K562 (cell line): ENCODE measurements around the gene PIP4K2A. TPM values are rescaled to one million over a fixed set of nuclear protein-coding genes. Genes with fewer than 3 reads are reported as not detected.

Experiments
- ARID1B ChIP-seq: fragments of 450-650 bp; IDR thresholded peaks from 2 replicates; pipeline ENCODE4 v1.6.1; 2016; ENCODE audit warnings: antibody characterized with exemption, mild to moderate bottlenecking, inconsistent platforms
- ARID2 ChIP-seq: fragments of 450-650 bp; IDR thresholded peaks from 2 replicates; pipeline ENCODE4 v1.6.1; 2017; ENCODE audit warnings: antibody characterized with exemption, mild to moderate bottlenecking
- CBFA2T2 ChIP-seq: fragments of 450-650 bp; conservative IDR thresholded peaks from 2 replicates; pipeline ENCODE4 v1.6.1; 2017; ENCODE audit warnings: mild to moderate bottlenecking
- CBFB ChIP-seq: sonication (generic); formaldehyde crosslinking; IDR thresholded peaks from 2 replicates; pipeline ENCODE4 v1.4.0; 2020; ENCODE audit warnings: mild to moderate bottlenecking, missing genetic modification reagents
- CEBPB ChIP-seq: fragments of 450-650 bp; IDR thresholded peaks from 2 replicates; pipeline ENCODE4 v1.6.1; 2016; ENCODE audit warnings: missing genetic modification characterization, missing compliant biosample characterization
- ELF4 ChIP-seq: fragments of 450-650 bp; formaldehyde crosslinking; IDR thresholded peaks from 2 replicates; pipeline ENCODE4 v1.4.0; 2022; ENCODE audit warnings: missing genetic modification characterization
- HNRNPK ChIP-seq: fragments of 200-400 bp; formaldehyde crosslinking; IDR thresholded peaks from one replicate; pipeline ENCODE4 v1.6.1; 2018; ENCODE audit warnings: mild to moderate bottlenecking, low read depth, low read length; ENCODE audit not compliant: poor library complexity, severe bottlenecking
- NR1H2 ChIP-seq: sonication (generic); formaldehyde crosslinking; IDR thresholded peaks from 2 replicates; pipeline ENCODE4 v1.4.0; 2020; ENCODE audit warnings: mild to moderate bottlenecking, missing genetic modification reagents
- PHF8 ChIP-seq: fragments of 200-600 bp; sonication (generic); IDR thresholded peaks from 2 replicates; pipeline ENCODE4 v1.6.1; 2012; ENCODE audit warnings: mixed run types, mild to moderate bottlenecking, inconsistent platforms, low read length, moderate library complexity, borderline replicate concordance
- PPARD ChIP-seq: fragments of 250-450 bp; sonication (Bioruptor Pico); IDR thresholded peaks from 2 replicates; pipeline ENCODE4 v1.8.0; 2022; ENCODE audit warnings: inconsistent platforms, mild to moderate bottlenecking, moderate library complexity
- RBM17 ChIP-seq: fragments of 200-400 bp; formaldehyde crosslinking; IDR thresholded peaks from 2 replicates; pipeline ENCODE4 v1.6.1; 2017; ENCODE audit warnings: low read depth, mild to moderate bottlenecking, low read length, borderline replicate concordance
- SFPQ ChIP-seq: fragments of 200-400 bp; formaldehyde crosslinking; IDR thresholded peaks from 2 replicates; pipeline ENCODE4 v1.6.1; 2017; ENCODE audit warnings: mild to moderate bottlenecking, low read depth, low read length, moderate library complexity
- SOX6 ChIP-seq: fragments of 450-650 bp; IDR thresholded peaks from 2 replicates; pipeline ENCODE4 v1.6.1; 2014; ENCODE audit warnings: mild to moderate bottlenecking
- TEAD2 ChIP-seq: fragments of 450-650 bp; IDR thresholded peaks from 2 replicates; pipeline ENCODE4 v1.6.1; 2016; ENCODE audit warnings: missing genetic modification characterization, control low read depth, missing compliant biosample characterization
- ZFP36 ChIP-seq: fragments of 150-350 bp; IDR thresholded peaks from 2 replicates; pipeline ENCODE4 v1.6.1; 2018; ENCODE audit warnings: low read length, low read depth; ENCODE audit not compliant: partially characterized antibody
- ZFX ChIP-seq: sonication (generic); formaldehyde crosslinking; IDR thresholded peaks from 2 replicates; pipeline ENCODE4 v1.8.0; 2022; ENCODE audit warnings: mild to moderate bottlenecking, missing genetic modification reagents, moderate library complexity
- ZNF184 ChIP-seq: sonication (generic); formaldehyde crosslinking; IDR thresholded peaks from 2 replicates; pipeline ENCODE4 v1.5.0; 2020; ENCODE audit warnings: missing genetic modification reagents
- ZNF785 ChIP-seq: fragments of 250-450 bp; sonication (Bioruptor Pico); IDR thresholded peaks from 2 replicates; pipeline ENCODE4 v1.4.0; 2020; ENCODE audit warnings: mild to moderate bottlenecking
- ZSCAN32 ChIP-seq: fragments of 450-650 bp; formaldehyde crosslinking; IDR thresholded peaks from 2 replicates; pipeline ENCODE4 v1.4.0; 2020; ENCODE audit warnings: mild to moderate bottlenecking, moderate library complexity
- polyA plus RNA-seq, 8 experiments: library from polyadenylated mRNA; depleted of rRNA in 4 of 8; stranded (reverse) in 5 of 8; unstranded in 3 of 8; fragments of >200 nt; fragmentation: Nextera tagmentation in 2 of 8; fragmentation: Illumina TruSeq in 1 of 8; extraction: Ambion mirVana in 2 of 8; extraction: Trizol in 1 of 8; gene quantifications; 2 replicates each; pipeline versions ENCODE4 v1.2.1 to v1.2.3, GENCODE V29; 2011 to 2014; ENCODE audit warnings: inconsistent platforms in 1 of 8, missing spikeins in 1 of 8
- total RNA-seq, 7 experiments: library from RNA; depleted of rRNA in 6 of 7; stranded (reverse); fragments of >200 nt in 6 of 7; fragmentation: Illumina TruSeq in 2 of 7; extraction: Trizol in 2 of 7; gene quantifications; 2 replicates each; pipeline versions ENCODE4 v1.2.1 to v1.2.3, GENCODE V29; 2011 to 2021; ENCODE audit warnings: low replicate concordance in 1 of 7
- TF ChIP-seq, protein P1 (sequence below): fragments of 200-800 bp; sonication (Bioruptor generic); IDR thresholded peaks from 2 replicates; pipeline ENCODE4 v1.6.1; 2017; ENCODE audit warnings: missing genetic modification characterization, missing compliant biosample characterization

PIP4K2A gene
- total and polyA plus RNA-seq, 9 of the 15 experiments (the other 6 are each of a cell fraction or from before 2014, with no cell fraction given), result 35.6 to 117 (median 71.9) TPM

DNA sequence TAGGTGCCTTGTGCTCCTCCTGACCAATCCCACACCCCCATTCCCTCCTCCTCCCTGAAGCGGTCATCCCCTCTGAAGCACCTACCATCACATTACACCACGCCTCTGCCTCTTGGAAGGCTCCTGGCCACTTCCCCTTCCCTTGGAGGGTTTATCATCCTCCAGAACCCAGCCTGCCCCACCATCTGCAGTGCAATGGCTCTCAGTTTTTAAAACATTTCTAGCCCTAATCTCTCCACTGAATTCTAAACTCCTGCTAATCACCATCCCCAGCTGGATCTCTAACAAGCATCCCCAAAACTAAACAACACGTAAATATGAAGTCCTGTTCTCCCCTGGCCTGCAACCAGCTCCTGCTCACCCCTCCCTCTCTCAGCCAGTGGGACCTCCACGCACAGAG, 70.6 kb downstream of the PIP4K2A start (continued):
- no peak for TF ChIP-seq ZFP36
- TF ChIP-seq ZNF785 (CRISPR knock-in tag), result no peak
- no peak for TF ChIP-seq ZSCAN32 (CRISPR knock-in tag)
- no peak for TF ChIP-seq ZFX
- TF ChIP-seq CEBPB, result no peak
- no peak for TF ChIP-seq ARID2
- TF ChIP-seq TEAD2, result no peak
- TF ChIP-seq ELF4 (CRISPR knock-in tag), result 0 out of 2 replicates have a peak, but pooled peaks have one; percentile 16
- TF ChIP-seq PPARD (CRISPR knock-in tag), result no peak
- no peak for TF ChIP-seq RBM17
- no peak for TF ChIP-seq SFPQ
- TF ChIP-seq SOX6, result 0 out of 2 replicates have a peak, but pooled peaks have one; percentile 7
- TF ChIP-seq CBFB (CRISPR knock-in tag), result no peak
- TF ChIP-seq ZNF184, result no peak
- TF ChIP-seq CBFA2T2, result peak; percentile 55; the same call in 1 of the 2 replicates
- TF ChIP-seq PHF8, result no peak
- peak; percentile 66 for TF ChIP-seq ARID1B
- TF ChIP-seq, protein P1, sequence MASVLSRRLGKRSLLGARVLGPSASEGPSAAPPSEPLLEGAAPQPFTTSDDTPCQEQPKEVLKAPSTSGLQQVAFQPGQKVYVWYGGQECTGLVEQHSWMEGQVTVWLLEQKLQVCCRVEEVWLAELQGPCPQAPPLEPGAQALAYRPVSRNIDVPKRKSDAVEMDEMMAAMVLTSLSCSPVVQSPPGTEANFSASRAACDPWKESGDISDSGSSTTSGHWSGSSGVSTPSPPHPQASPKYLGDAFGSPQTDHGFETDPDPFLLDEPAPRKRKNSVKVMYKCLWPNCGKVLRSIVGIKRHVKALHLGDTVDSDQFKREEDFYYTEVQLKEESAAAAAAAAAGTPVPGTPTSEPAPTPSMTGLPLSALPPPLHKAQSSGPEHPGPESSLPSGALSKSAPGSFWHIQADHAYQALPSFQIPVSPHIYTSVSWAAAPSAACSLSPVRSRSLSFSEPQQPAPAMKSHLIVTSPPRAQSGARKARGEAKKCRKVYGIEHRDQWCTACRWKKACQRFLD (CRISPR knock-in tag), result no peak
- no peak for TF ChIP-seq HNRNPK
- no peak for TF ChIP-seq NR1H2 (CRISPR knock-in tag)
